GM12873 (cell line): ENCODE data around the gene IQGAP2.

Source experiments
- CTCF ChIP-seq: IDR thresholded peaks from 2 replicates; pipeline ENCODE4 v1.5.1; 2012; ENCODE audit warnings: low read depth, mild to moderate bottlenecking, moderate library complexity, low read length, control low read depth; ENCODE audit not compliant: insufficient read depth; ENCODE audit errors: missing control alignments

The IQGAP2 gene

GRCh38 chr5:76691467-76692273 lies 288.6 kb downstream of the IQGAP2 start:
- TF ChIP-seq CTCF, result no peak

GRCh38 chr5:76692274-76692540 lies 289.1 kb downstream of the IQGAP2 start:
- no peak for TF ChIP-seq CTCF

GRCh38 chr5:76692651-76693050 lies 289.6 kb downstream of the IQGAP2 start:
- TF ChIP-seq CTCF, result no peak

GRCh38 chr5:76693141-76693540 lies 290.1 kb downstream of the IQGAP2 start:
- TF ChIP-seq CTCF, result no peak

- TF ChIP-seq CTCF, result no peak
Measured at GRCh38 chr5:76694317-76694716, 291.2 kb downstream of the IQGAP2 start.

GRCh38 chr5:76695346-76695745 lies 292.3 kb downstream of the IQGAP2 start:
- no peak for TF ChIP-seq CTCF

- TF ChIP-seq CTCF, result no peak
Measured at GRCh38 chr5:76696251-76696650, 293.2 kb downstream of the IQGAP2 start.
